Spleen (tissue), 11 donors: ENCODE results near the gene SH3RF3. TPM values are rescaled to one million over a fixed set of nuclear protein-coding genes. Genes with fewer than 3 reads are reported as not detected.

ENCODE experiments used
- DNase-seq: peaks from one replicate; pipeline ENCODE4 v3.0.0-alpha.2; 2020
- H3K27ac ChIP-seq, 8 donors: fragments of 200-600 bp; sonication (generic) in 7 of 8; 1 replicate in 4 of 8; 2 replicates in 4 of 8; pipeline versions ENCODE4 v1.5.0 to v1.8.0; 2016 to 2021; ENCODE audit warnings: inconsistent platforms in 4 of 8, mild to moderate bottlenecking in 4 of 8, moderate library complexity in 1 of 8
- H3K27me3 ChIP-seq, 7 donors: fragments of 200-600 bp; sonication (generic) in 6 of 7; replicated peaks in 1 of 7; 1 replicate in 4 of 7; 2 replicates in 3 of 7; pipeline versions ENCODE4 v1.5.0 to v1.8.0; 2016 to 2021; ENCODE audit warnings: inconsistent platforms in 3 of 7, mild to moderate bottlenecking in 1 of 7
- H3K36me3 ChIP-seq, 6 donors: fragments of 200-600 bp; sonication (generic) in 5 of 6; 1 replicate in 4 of 6; 2 replicates in 2 of 6; pipeline versions ENCODE4 v1.5.0 to v1.8.0; 2016 to 2021; ENCODE audit warnings: inconsistent platforms in 2 of 6
- H3K4me1 ChIP-seq, 6 donors: fragments of 200-600 bp; sonication (generic) in 5 of 6; 1 replicate in 3 of 6; 2 replicates in 3 of 6; pipeline versions ENCODE4 v1.5.0 to v1.8.0; 2016 to 2021; ENCODE audit warnings: inconsistent platforms in 3 of 6
- H3K4me3 ChIP-seq, 8 donors: fragments of 200-600 bp; sonication (generic) in 7 of 8; 1 replicate in 4 of 8; 2 replicates in 4 of 8; pipeline versions ENCODE4 v1.5.0 to v1.8.0; 2016 to 2021; ENCODE audit warnings: inconsistent platforms in 4 of 8, mild to moderate bottlenecking in 4 of 8, moderate library complexity in 2 of 8
- H3K9me3 ChIP-seq, 8 donors: fragments of 200-600 bp; sonication (generic) in 7 of 8; 1 replicate in 4 of 8; 2 replicates in 4 of 8; pipeline versions ENCODE4 v1.5.0 to v1.8.0; 2016 to 2021; ENCODE audit warnings: inconsistent platforms in 4 of 8
- CTCF ChIP-seq, 11 experiments: fragments of 200-600 bp in 7 of 11; fragments of 450-650 bp in 4 of 11; sonication (generic) in 4 of 11; IDR thresholded peaks in 8 of 11; conservative IDR thresholded peaks in 3 of 11; 1 replicate in 7 of 11; 2 replicates in 4 of 11; pipeline versions ENCODE4 v1.4.0 to v1.8.0; 2016 to 2021; ENCODE audit warnings: antibody characterized with exemption in 11 of 11, inconsistent platforms in 4 of 11, mild to moderate bottlenecking in 1 of 11
- POLR2A ChIP-seq, 3 donors: fragments of 450-650 bp; IDR thresholded peaks; one replicate each; pipeline ENCODE4 v1.5.1; 2017; ENCODE audit warnings: antibody characterized with exemption in 3 of 3, mild to moderate bottlenecking in 1 of 3
- POLR2AphosphoS5 ChIP-seq, 3 donors: sonication (generic); formaldehyde crosslinking; IDR thresholded peaks; one replicate each; pipeline ENCODE4 v1.5.1; 2017; ENCODE audit warnings: antibody characterized with exemption in 3 of 3
- WGBS, 5 donors: extraction: QIAGEN DNeasy Blood & Tissue Kit in 3 of 5; methylation state at CpG; one replicate each; pipeline versions ENCODE4 v1.1.5 to v1.1.7; 2013 to 2018; 5-methylcytosine and 5-hydroxymethylcytosine counted together
- intact Hi-C: fragments of 100-400 bp; cut with DNase I; formaldehyde crosslinking; loops from one replicate; pipeline ENCODE4 v1.15.0; 2023; ENCODE audit warnings: low total_unique reads
- polyA plus RNA-seq, 3 donors: library from polyadenylated mRNA; stranded (reverse); fragments of 200-250 nt; gene quantifications; one replicate each; pipeline ENCODE4 v1.2.1, GENCODE V29; 2013
- total RNA-seq, 7 donors: library from RNA; depleted of rRNA in 3 of 7; stranded (reverse); fragments of >200 nt in 3 of 7; fragmentation: NEBNext Ultra II Directional in 4 of 7; extraction: Animal tissue kit (Norgen Biotek cat#: 25700) in 4 of 7; gene quantifications; one replicate each; pipeline versions ENCODE4 v1.1.0 to v1.2.1, GENCODE V29; 2016 to 2021
- donor health status: healthy with polysubstance abuse.
- donor health status: DM: no; HTN: no; CAD: no; lungs with moderate emphysema.
- donor health status: DM: no; HTN: no; CAD: no.
- donor health status: Bipolar disorder and iron deficiency.
- donor health status: healthy.
- donor health status: DM: no; HTN: no; CAD: no.
- donor health status: DM: yes; HTN: yes; CAD: no.

Gene SH3RF3
- total and polyA plus RNA-seq, 10 donors = 1.3 to 7.6 (median 4.7) TPM

DNA sequence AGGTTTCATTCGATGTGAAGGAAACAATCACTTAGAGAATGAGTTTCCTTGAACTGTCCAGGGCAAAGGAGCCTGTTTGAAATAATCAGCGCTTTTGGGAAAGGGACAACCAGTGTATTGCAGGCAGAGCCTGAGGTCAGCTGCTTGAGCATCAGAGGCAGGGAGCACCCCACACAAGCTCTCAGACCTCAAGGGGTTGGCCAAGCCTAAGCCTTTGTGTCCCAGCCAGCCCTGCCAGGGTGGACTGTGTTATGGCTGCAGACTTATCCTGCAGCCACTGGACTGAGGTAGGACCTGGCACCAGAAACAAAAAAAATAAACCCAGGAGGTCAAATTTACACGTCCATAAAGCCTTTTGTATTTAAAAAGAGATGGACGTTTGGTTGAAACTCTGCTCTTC, 256.5 kb downstream of the SH3RF3 start:
- TF ChIP-seq POLR2A (IDR thresholded peaks at IDR 0.05) = no peak
- no peak for TF ChIP-seq CTCF (IDR thresholded peaks at IDR 0.05 in 8 of 11, conservative IDR thresholded peaks at IDR 0.05 in 3 of 11)
- TF ChIP-seq POLR2AphosphoS5 (IDR thresholded peaks at IDR 0.05) = no peak
- no peak overlapping the region for H3K4me3 ChIP-seq
- H3K27ac ChIP-seq = no peak overlapping the region
- 40 to 61% (median 51%) methylated on average over 4 of the region's 4 CpGs for WGBS, 5 donors
- H3K36me3 ChIP-seq = no peaks in the 10 kb centered on the region
- H3K27me3 ChIP-seq = no peaks in the 10 kb centered on the region
- intact Hi-C loops = no loop called here
- peak; percentile 64 for DNase-seq
- H3K4me1 ChIP-seq = peaks cover 8 to 50% (median 32%) of the 10 kb centered on the region in 6 donors
- no peaks in the 10 kb centered on the region for H3K9me3 ChIP-seq

- Histone ChIP-seq H3K27ac (no peak overlapping the region), H3K4me3 (no peak overlapping the region), H3K9me3 (no peaks in the 10 kb centered on the region), H3K27me3 (peaks cover 0 to 4% (median 0%) of the 10 kb centered on the region in 7 donors), H3K36me3 (no peaks in the 10 kb centered on the region), H3K4me1 (peaks cover 8 to 50% (median 32%) of the 10 kb centered on the region in 6 donors)
- intact Hi-C loops = no loop called here
- WGBS, 5 donors = 75 to 91% (median 85%) methylated on average over 11 of the region's 11 CpGs
- DNase-seq = peak; percentile 49
- TF ChIP-seq CTCF (IDR thresholded peaks at IDR 0.05 in 8 of 11, conservative IDR thresholded peaks at IDR 0.05 in 3 of 11) (no peak), POLR2A (IDR thresholded peaks at IDR 0.05) (no peak), POLR2AphosphoS5 (IDR thresholded peaks at IDR 0.05) (no peak)
These were observed 257.1 kb downstream of the SH3RF3 start for GRCh38 chr2:109386004-109386695.

- no peaks in the 10 kb centered on the region for H3K36me3 ChIP-seq
- no peak overlapping the region for H3K4me3 ChIP-seq
- H3K27me3 ChIP-seq = peaks cover 0 to 4% (median 0%) of the 10 kb centered on the region in 7 donors
- H3K27ac ChIP-seq = no peak overlapping the region
- H3K9me3 ChIP-seq = no peaks in the 10 kb centered on the region
- TF ChIP-seq POLR2A (IDR thresholded peaks at IDR 0.05) (no peak), POLR2AphosphoS5 (IDR thresholded peaks at IDR 0.05) (no peak), CTCF (IDR thresholded peaks at IDR 0.05 in 8 of 11, conservative IDR thresholded peaks at IDR 0.05 in 3 of 11) (no peak)
- 94 to 98% (median 96%) methylated on average over 4 of the region's 4 CpGs for WGBS, 5 donors
- DNase-seq = peak; percentile 41
- intact Hi-C loops = no loop called here
- H3K4me1 ChIP-seq = peaks cover 8 to 48% (median 32%) of the 10 kb centered on the region in 6 donors
These were observed 258.3 kb downstream of the SH3RF3 start for GRCh38 chr2:109387221-109387735.

DNA sequence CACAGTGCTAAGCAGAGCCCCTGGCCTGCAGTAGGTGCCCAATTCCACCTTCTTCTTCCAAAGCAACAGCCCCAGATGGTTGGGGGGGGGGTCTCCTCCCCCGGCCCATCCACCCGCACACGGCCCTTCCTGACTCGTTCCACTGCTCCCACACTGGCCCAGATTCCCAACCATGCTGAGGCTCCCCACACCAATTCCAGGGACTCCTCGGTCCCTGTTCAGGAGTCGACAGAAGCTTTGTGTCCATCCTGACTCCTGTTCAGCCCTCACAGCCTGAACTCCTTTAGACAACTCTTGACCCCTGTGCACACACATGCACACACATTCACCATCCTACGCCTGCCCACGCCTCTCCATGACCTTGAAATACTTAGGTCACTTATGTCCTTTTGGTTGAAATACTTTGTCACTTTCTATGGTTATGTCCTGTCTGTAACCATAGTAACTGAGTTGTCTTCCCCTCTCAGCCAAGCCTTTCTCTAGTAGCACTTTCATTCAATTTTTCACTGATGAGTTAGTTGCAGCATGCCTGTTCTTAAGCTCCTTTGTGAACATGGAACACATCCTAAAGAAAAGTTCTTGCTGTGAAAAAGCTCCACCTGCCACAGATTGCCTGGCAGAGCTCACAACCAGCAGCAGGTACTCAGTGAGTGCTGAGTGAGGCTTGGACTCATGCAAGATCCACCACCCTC, 258.9 kb downstream of the SH3RF3 start:
- Histone ChIP-seq H3K27ac (no peak overlapping the region), H3K4me3 (no peak overlapping the region), H3K27me3 (peaks cover 0 to 4% (median 0%) of the 10 kb centered on the region in 7 donors), H3K4me1 (peaks cover 3 to 41% (median 30%) of the 10 kb centered on the region in 6 donors), H3K36me3 (no peaks in the 10 kb centered on the region), H3K9me3 (no peaks in the 10 kb centered on the region)
- WGBS, 5 donors = 62 to 79% (median 65%) methylated on average over 8 of the region's 8 CpGs
- no peak for TF ChIP-seq CTCF (IDR thresholded peaks at IDR 0.05 in 8 of 11, conservative IDR thresholded peaks at IDR 0.05 in 3 of 11)
- TF ChIP-seq POLR2A (IDR thresholded peaks at IDR 0.05) = no peak
- TF ChIP-seq POLR2AphosphoS5 (IDR thresholded peaks at IDR 0.05) = peak in 2 of 3 donors; percentile 16 to 57
- peak; percentile 22 for DNase-seq
- intact Hi-C loops = no loop called here
